Endothelial cell of umbilical vein (primary cell): ENCODE measurements around the gene IFNB1. TPM values are rescaled to one million over a fixed set of nuclear protein-coding genes. Genes with fewer than 3 reads are reported as not detected.

ENCODE experiments used
- BruUV-seq: library from RNA; stranded (reverse); fragments of 400-500 nt; replicated peaks from 2 replicates; lab custom pipeline; 2021; lab: Mats Ljungman, UMichigan
- CTCF ChIA-PET: fragments of 300-600, 350-600 bp; sonication (Branson Sonifier 250); formaldehyde crosslinking; loops from one replicate; lab custom pipeline; 2021; ENCODE audit warnings: antibody characterized with exemption, inconsistent platforms; lab: Charles Lee
- POLR2A ChIA-PET: fragments of 300-600, 350-600 bp; sonication (Branson Sonifier 250); formaldehyde crosslinking; loops from one replicate; lab custom pipeline; 2021; ENCODE audit warnings: antibody characterized with exemption, inconsistent platforms; lab: Charles Lee
- DNase-seq: peaks from one replicate; pipeline ENCODE4 v3.0.0-alpha.2; 2011; ENCODE audit warnings: low read depth, low spot score
- FAIRE-seq: peaks from 2 replicates; lab custom pipeline; 2011; peaks lifted over from hg19 to GRCh38; lab: Jason Lieb, UNC
- H2AFZ ChIP-seq: 2 replicates; pipeline ENCODE4 v1.6.0; 2012; ENCODE audit warnings: low read depth, low read length, control low read depth, inconsistent platforms
- H3K27ac ChIP-seq: 2 replicates; pipeline ENCODE4 v1.5.1; 2011; ENCODE audit warnings: low read depth, mild to moderate bottlenecking, control low read depth, low read length, moderate library complexity; ENCODE audit not compliant: insufficient read depth
- H3K27me3 ChIP-seq, 2 experiments: 2 replicates each; pipeline versions ENCODE4 v1.6.0 to v1.6.1; 2011; ENCODE audit warnings: low read length in 2 of 2, mixed read lengths in 1 of 2; ENCODE audit not compliant: control insufficient read depth in 2 of 2, insufficient read depth in 2 of 2
- H3K36me3 ChIP-seq, 2 experiments: 2 replicates in 1 of 2; 3 replicates in 1 of 2; pipeline ENCODE4 v1.5.1; 2011; ENCODE audit warnings: low read length in 2 of 2, mild to moderate bottlenecking in 1 of 2, moderate library complexity in 1 of 2; ENCODE audit not compliant: control insufficient read depth in 2 of 2, insufficient read depth in 2 of 2; ENCODE audit errors: extremely low read depth in 1 of 2
- H3K4me1 ChIP-seq: 3 replicates; pipeline ENCODE4 v1.5.1; 2011; ENCODE audit warnings: mild to moderate bottlenecking, low read length; ENCODE audit not compliant: control insufficient read depth, insufficient read depth; ENCODE audit errors: extremely low read depth
- H3K4me2 ChIP-seq: 2 replicates; pipeline ENCODE4 v1.6.1; 2011; ENCODE audit warnings: low read length, control low read depth, mixed read lengths; ENCODE audit not compliant: insufficient read depth
- H3K4me3 ChIP-seq, 3 experiments: fragments of 200-600 bp in 1 of 3; sonication (generic), shearing (Covaris generic) in 1 of 3; replicated peaks in 1 of 3; 2 replicates each; pipeline ENCODE4 v1.5.1; 2011 to 2016; ENCODE audit warnings: control low read depth in 3 of 3, low read length in 3 of 3, mild to moderate bottlenecking in 2 of 3, inconsistent platforms in 1 of 3, low read depth in 1 of 3, moderate library complexity in 1 of 3; ENCODE audit not compliant: insufficient read depth in 1 of 3
- H3K79me2 ChIP-seq: 2 replicates; pipeline ENCODE4 v1.6.0; 2012; ENCODE audit warnings: low read length, inconsistent platforms; ENCODE audit not compliant: control insufficient read depth, insufficient read depth
- H3K9ac ChIP-seq: replicated peaks from 2 replicates; pipeline ENCODE3; 2011; ENCODE audit warnings: low read length, control low read depth; ENCODE audit not compliant: insufficient read depth; ENCODE audit errors: extremely low read depth
- H3K9me1 ChIP-seq: replicated peaks from 3 replicates; pipeline ENCODE4 v1.6.0; 2011; ENCODE audit warnings: mild to moderate bottlenecking, low read length; ENCODE audit not compliant: control insufficient read depth, insufficient read depth; ENCODE audit errors: extremely low read depth
- H3K9me3 ChIP-seq: replicated peaks from 2 replicates; pipeline ENCODE4 v1.5.1; 2012; ENCODE audit warnings: low read length, inconsistent platforms; ENCODE audit not compliant: control insufficient read depth, insufficient read depth
- H4K20me1 ChIP-seq: replicated peaks from 2 replicates; pipeline ENCODE3; 2011; ENCODE audit warnings: mild to moderate bottlenecking, low read length; ENCODE audit not compliant: control insufficient read depth, insufficient read depth; ENCODE audit errors: extremely low read depth
- CTCF ChIP-seq, 2 donors: IDR thresholded peaks; 1 replicate in 1 of 2; 2 replicates in 1 of 2; pipeline ENCODE4 v1.5.1; 2011; ENCODE audit warnings: low read length in 2 of 2, mild to moderate bottlenecking in 2 of 2, moderate library complexity in 2 of 2, control low read depth in 1 of 2, inconsistent platforms in 1 of 2, low read depth in 1 of 2; ENCODE audit not compliant: insufficient read depth in 1 of 2; ENCODE audit errors: extremely low read depth in 1 of 2
- EZH2 ChIP-seq: IDR thresholded peaks from 2 replicates; pipeline ENCODE4 v1.6.1; 2012; ENCODE audit warnings: borderline replicate concordance, low read depth, mild to moderate bottlenecking, moderate library complexity, low read length, inconsistent platforms; ENCODE audit not compliant: severe bottlenecking
- FOS ChIP-seq: IDR thresholded peaks from 2 replicates; pipeline ENCODE4 v1.6.1; 2011; ENCODE audit warnings: mild to moderate bottlenecking, low read length, moderate library complexity, borderline replicate concordance; ENCODE audit not compliant: insufficient read depth
- GATA2 ChIP-seq: IDR thresholded peaks from 2 replicates; pipeline ENCODE4 v1.7.0; 2011; ENCODE audit warnings: low read depth, mild to moderate bottlenecking, moderate library complexity, mixed read lengths, low read length; ENCODE audit not compliant: insufficient read length, insufficient read depth
- JUN ChIP-seq: IDR thresholded peaks from 2 replicates; pipeline ENCODE4 v1.6.1; 2011; ENCODE audit warnings: borderline replicate concordance, low read depth; ENCODE audit not compliant: insufficient read length, insufficient read depth
- MAX ChIP-seq: IDR thresholded peaks from 2 replicates; pipeline ENCODE4 v1.6.1; 2011; ENCODE audit not compliant: insufficient read depth, insufficient read length
- MYC ChIP-seq: IDR thresholded peaks from one replicate; pipeline ENCODE4 v1.6.1; 2011; ENCODE audit warnings: mild to moderate bottlenecking, low read depth, low read length
- POLR2A ChIP-seq: IDR thresholded peaks from 2 replicates; pipeline ENCODE4 v1.6.1; 2012; ENCODE audit warnings: low read depth, mild to moderate bottlenecking, control low read depth, low read length
- POLR2AphosphoS5 ChIP-seq: IDR thresholded peaks from 2 replicates; pipeline ENCODE4 v1.6.1; 2012; ENCODE audit warnings: low read depth, mild to moderate bottlenecking, control low read depth, low read length, moderate library complexity; ENCODE audit not compliant: insufficient read depth
- dilution Hi-C: fragments of 300-500 bp; cut with MboI; formaldehyde crosslinking; loops from one replicate; pipeline ENCODE4 v1.15.0; 2019; ENCODE audit warnings: low sequenced_read_pairs; ENCODE audit not compliant: extremely low pct_ligation_motif_present
- intact Hi-C: fragments of 100-400 bp; cut with micrococcal nuclease; formaldehyde crosslinking; loops from one replicate; pipeline ENCODE4 v1.10.0; 2022
- polyA plus RNA-seq, 4 experiments: library from polyadenylated mRNA; depleted of rRNA in 3 of 4; stranded (reverse) in 3 of 4; unstranded in 1 of 4; fragments of >200 nt; gene quantifications; 2 replicates each; pipeline versions ENCODE4 v1.2.1 to v1.2.3, GENCODE V29; 2011 to 2012; ENCODE audit warnings: missing spikeins in 1 of 4
- total RNA-seq: library from RNA; stranded (reverse); gene quantifications from 2 replicates; pipeline ENCODE4 v1.2.3, GENCODE V29; 2021

The IFNB1 gene
- total and polyA plus RNA-seq, 2 donors (not counting 3 experiments of a cell fraction or from before 2014, with no cell fraction given), result not detected

GRCh38 chr9:21082671-21083070, 4.9 kb upstream of the IFNB1 start:
- POLR2A ChIA-PET, result no interaction called here
- intact Hi-C loops, result no loop called here
- dilution Hi-C loops, result no loop called here
- DNase-seq (no peak), FAIRE-seq (no peak)
- Histone ChIP-seq H3K9ac (no peak overlapping the region), H3K27ac (no peak overlapping the region), H3K9me1 (no peaks in the 10 kb centered on the region), H3K4me3 (no peak overlapping the region), H2AFZ (no peak overlapping the region), H3K4me2 (no peak overlapping the region), H3K4me1 (peaks cover 13% of the 10 kb centered on the region), H4K20me1 (no peaks in the 10 kb centered on the region), H3K9me3 (no peaks in the 10 kb centered on the region), H3K27me3 (no peaks in the 10 kb centered on the region), H3K36me3 (no peaks in the 10 kb centered on the region), H3K79me2 (no peaks in the 10 kb centered on the region)
- CTCF ChIA-PET, result interaction anchor here (2.1 kb wide), 1 partner anchor 28 kb away, joined by 11 read pairs; no protein-coding TSS in a partner anchor
- TF ChIP-seq FOS (no peak), EZH2 (no peak), POLR2A (no peak), JUN (no peak), GATA2 (no peak), MAX (no peak), MYC (no peak), POLR2AphosphoS5 (no peak), CTCF (IDR thresholded peaks at IDR 0.05; ENCODE audit: extremely low read depth in 1 of 2, insufficient read depth in 1 of 2, low read depth in 1 of 2, low read length in 2 of 2) (no peak)
- no TSS peak for BruUV-seq
